Uterus (tissue), 2 donors: ENCODE results near the gene HELT.

ENCODE experiments used
- POLR2A ChIP-seq, 2 donors: fragments of 450-650 bp; IDR thresholded peaks; one replicate each; pipeline ENCODE4 v1.6.1; 2016; ENCODE audit warnings: antibody characterized with exemption in 2 of 2, mild to moderate bottlenecking in 1 of 2, moderate library complexity in 1 of 2
- TF ChIP-seq, protein P1 (sequence below), 4 experiments: fragments of 200-600 bp in 2 of 4; fragments of 450-650 bp in 2 of 4; sonication (generic) in 2 of 4; IDR thresholded peaks; one replicate each; pipeline ENCODE4 v1.5.1; 2016 to 2019; ENCODE audit warnings: antibody characterized with exemption in 4 of 4, mild to moderate bottlenecking in 2 of 4, moderate library complexity in 1 of 4

DNA sequence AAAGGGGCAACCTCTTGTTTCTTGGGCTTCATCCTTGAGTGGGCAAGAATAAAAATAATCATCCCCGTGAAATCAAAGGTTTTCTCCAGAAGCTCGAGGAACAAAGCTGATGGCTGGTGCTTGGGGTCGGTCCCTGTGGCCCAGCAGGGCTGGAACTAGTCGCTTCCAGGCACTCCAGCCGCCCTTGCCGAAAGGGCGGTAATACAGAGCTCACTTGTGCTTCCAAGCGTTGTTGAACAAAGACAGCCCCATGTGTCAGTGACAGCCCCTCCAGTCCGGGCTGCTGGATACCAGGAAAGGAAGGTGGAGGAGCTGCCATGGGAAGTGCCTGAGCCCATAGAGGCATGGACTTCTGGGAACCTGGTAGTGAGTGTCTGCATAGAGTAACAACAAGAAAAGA is 5.2 kb downstream of the HELT start:
- TF ChIP-seq, protein P1, sequence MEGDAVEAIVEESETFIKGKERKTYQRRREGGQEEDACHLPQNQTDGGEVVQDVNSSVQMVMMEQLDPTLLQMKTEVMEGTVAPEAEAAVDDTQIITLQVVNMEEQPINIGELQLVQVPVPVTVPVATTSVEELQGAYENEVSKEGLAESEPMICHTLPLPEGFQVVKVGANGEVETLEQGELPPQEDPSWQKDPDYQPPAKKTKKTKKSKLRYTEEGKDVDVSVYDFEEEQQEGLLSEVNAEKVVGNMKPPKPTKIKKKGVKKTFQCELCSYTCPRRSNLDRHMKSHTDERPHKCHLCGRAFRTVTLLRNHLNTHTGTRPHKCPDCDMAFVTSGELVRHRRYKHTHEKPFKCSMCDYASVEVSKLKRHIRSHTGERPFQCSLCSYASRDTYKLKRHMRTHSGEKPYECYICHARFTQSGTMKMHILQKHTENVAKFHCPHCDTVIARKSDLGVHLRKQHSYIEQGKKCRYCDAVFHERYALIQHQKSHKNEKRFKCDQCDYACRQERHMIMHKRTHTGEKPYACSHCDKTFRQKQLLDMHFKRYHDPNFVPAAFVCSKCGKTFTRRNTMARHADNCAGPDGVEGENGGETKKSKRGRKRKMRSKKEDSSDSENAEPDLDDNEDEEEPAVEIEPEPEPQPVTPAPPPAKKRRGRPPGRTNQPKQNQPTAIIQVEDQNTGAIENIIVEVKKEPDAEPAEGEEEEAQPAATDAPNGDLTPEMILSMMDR (IDR thresholded peaks at IDR 0.05), result no peak
- TF ChIP-seq POLR2A (IDR thresholded peaks at IDR 0.05), result no peak
